DOHH2 (cell line): ENCODE results near the gene NME7.

Experiments
- H3F3A ChIP-seq: fragments of 200-600 bp; sonication (generic), shearing (Covaris generic); 2 replicates; pipeline ENCODE4 v1.6.0; 2016; ENCODE audit warnings: antibody characterized with exemption, mild to moderate bottlenecking; ENCODE audit not compliant: control insufficient read depth, insufficient read depth
- H3K27ac ChIP-seq: fragments of 200-600 bp; sonication (generic); 2 replicates; pipeline ENCODE4 v1.5.1; 2014; ENCODE audit warnings: low read depth, mild to moderate bottlenecking, low read length, moderate library complexity
- H3K27me3 ChIP-seq: fragments of 200-600 bp; sonication (generic); 2 replicates; pipeline ENCODE4 v1.6.1; 2014; ENCODE audit warnings: mild to moderate bottlenecking, low read length, mixed read lengths; ENCODE audit not compliant: control insufficient read depth
- H3K36me3 ChIP-seq: fragments of 200-600 bp; sonication (generic); 2 replicates; pipeline ENCODE4 v1.6.1; 2014; ENCODE audit warnings: mild to moderate bottlenecking, low read length, moderate library complexity, mixed read lengths; ENCODE audit not compliant: control insufficient read depth
- H3K4me1 ChIP-seq: fragments of 200-600 bp; sonication (generic); 2 replicates; pipeline ENCODE4 v1.6.1; 2014; ENCODE audit warnings: mild to moderate bottlenecking, low read length, mixed read lengths; ENCODE audit not compliant: control insufficient read depth
- H3K4me2 ChIP-seq: fragments of 200-600 bp; sonication (generic); 2 replicates; pipeline ENCODE4 v1.6.0; 2014; ENCODE audit warnings: mild to moderate bottlenecking, low read length, moderate library complexity
- H3K4me3 ChIP-seq: fragments of 200-600 bp; sonication (generic); 2 replicates; pipeline ENCODE4 v1.5.1; 2014; ENCODE audit warnings: mild to moderate bottlenecking, low read length, mixed read lengths
- H3K79me2 ChIP-seq: fragments of 200-600 bp; sonication (generic); 2 replicates; pipeline ENCODE4 v1.6.1; 2014; ENCODE audit warnings: mild to moderate bottlenecking, low read length, mixed read lengths; ENCODE audit not compliant: control insufficient read depth
- H3K9me2 ChIP-seq: fragments of 200-600 bp; sonication (generic); replicated peaks from 2 replicates; pipeline ENCODE4 v1.6.1; 2014; ENCODE audit warnings: mild to moderate bottlenecking, low read length, mixed read lengths; ENCODE audit not compliant: control insufficient read depth
- H3K9me3 ChIP-seq: fragments of 200-600 bp; sonication (generic); 2 replicates; pipeline ENCODE4 v1.6.1; 2014; ENCODE audit warnings: antibody characterized with exemption, low read length, mixed read lengths; ENCODE audit not compliant: control insufficient read depth, insufficient read depth
- H4K20me1 ChIP-seq: fragments of 200-600 bp; sonication (generic); 2 replicates; pipeline ENCODE4 v1.6.0; 2014; ENCODE audit warnings: low read depth, mild to moderate bottlenecking, antibody characterized with exemption, low read length, moderate library complexity; ENCODE audit not compliant: control insufficient read depth, insufficient read depth
- CTCF ChIP-seq: fragments of 200-600 bp; sonication (generic); IDR thresholded peaks from one replicate; pipeline ENCODE4 v1.5.1; 2014; ENCODE audit warnings: antibody characterized with exemption, mild to moderate bottlenecking, low read depth, low read length; ENCODE audit not compliant: poor library complexity, severe bottlenecking
- EZH2phosphoT487 ChIP-seq: fragments of 200-600 bp; sonication (generic); IDR thresholded peaks from 2 replicates; pipeline ENCODE4 v1.6.1; 2017; ENCODE audit warnings: borderline replicate concordance, mild to moderate bottlenecking, antibody characterized with exemption, low read length, moderate library complexity, mixed read lengths

Gene NME7

GRCh38 chr1:169089776-169090175 lies 277.8 kb downstream of the NME7 start:
- H3K27ac ChIP-seq: no peak overlapping the region
- no peaks in the 10 kb centered on the region for H3K9me3 ChIP-seq
- no peak overlapping the region for H3K4me2 ChIP-seq
- TF ChIP-seq CTCF (no peak), EZH2phosphoT487 (no peak)
- H3K79me2 ChIP-seq: no peaks in the 10 kb centered on the region
- no peaks in the 10 kb centered on the region for H3K36me3 ChIP-seq
- H3K9me2 ChIP-seq: no peaks in the 10 kb centered on the region
- no peak overlapping the region for H3K4me3 ChIP-seq
- no peaks in the 10 kb centered on the region for H4K20me1 ChIP-seq
- H3F3A ChIP-seq: no peaks in the 10 kb centered on the region
- H3K27me3 ChIP-seq: peaks cover 33% of the 10 kb centered on the region
- no peaks in the 10 kb centered on the region for H3K4me1 ChIP-seq

- Histone ChIP-seq H3K36me3 (no peaks in the 10 kb centered on the region), H3K4me1 (no peaks in the 10 kb centered on the region), H3K4me2 (no peak overlapping the region), H3K4me3 (no peak overlapping the region), H3K9me3 (no peaks in the 10 kb centered on the region), H3K79me2 (no peaks in the 10 kb centered on the region), H3F3A (no peaks in the 10 kb centered on the region), H3K27me3 (peaks cover 25% of the 10 kb centered on the region), H4K20me1 (no peaks in the 10 kb centered on the region), H3K27ac (no peak overlapping the region), H3K9me2 (no peaks in the 10 kb centered on the region)
- TF ChIP-seq EZH2phosphoT487 (no peak), CTCF (no peak)
Measured at GRCh38 chr1:169087876-169088275, 279.7 kb downstream of the NME7 start.

- Histone ChIP-seq H3K4me1 (no peaks in the 10 kb centered on the region), H3K36me3 (no peaks in the 10 kb centered on the region), H3K4me2 (no peak overlapping the region), H3K27me3 (peaks cover 20% of the 10 kb centered on the region), H4K20me1 (no peaks in the 10 kb centered on the region), H3F3A (no peaks in the 10 kb centered on the region), H3K4me3 (no peak overlapping the region), H3K79me2 (no peaks in the 10 kb centered on the region), H3K27ac (no peak overlapping the region), H3K9me3 (no peaks in the 10 kb centered on the region), H3K9me2 (no peaks in the 10 kb centered on the region)
- TF ChIP-seq CTCF: no peak
- TF ChIP-seq EZH2phosphoT487: no peak
Measured at GRCh38 chr1:169086603-169087455, 280.8 kb downstream of the NME7 start.
